Motor neuron (in vitro differentiated cells): Measurements from ENCODE around the gene TM4SF18. TPM values are rescaled to one million over a fixed set of nuclear protein-coding genes. Genes with fewer than 3 reads are reported as not detected.

Experiments
- ATAC-seq, 8 experiments: fragments of 200-7000 bp; cut with Tn5 transposase; replicated peaks in 6 of 8; 2 replicates each; pipeline ENCODE4 v1.8.0; 2021; ENCODE audit warnings: mild to moderate bottlenecking in 8 of 8, moderate library complexity in 8 of 8
- H3K27ac ChIP-seq, 2 donors: fragments of 250-450 bp; sonication (Bioruptor Pico); 2 replicates each; pipeline ENCODE4 v1.9.0; 2021; ENCODE audit warnings: antibody characterized with exemption in 2 of 2, mild to moderate bottlenecking in 2 of 2, moderate library complexity in 1 of 2
- H3K4me1 ChIP-seq, 2 donors: fragments of 250-450 bp; sonication (Bioruptor Pico); replicated peaks in 1 of 2; 2 replicates each; pipeline ENCODE4 v1.6.1; 2021; ENCODE audit warnings: antibody characterized with exemption in 2 of 2, mild to moderate bottlenecking in 2 of 2, moderate library complexity in 1 of 2
- H3K4me3 ChIP-seq, 5 donors: fragments of 250-450 bp; sonication (Bioruptor Pico); 2 replicates each; pipeline ENCODE4 v1.9.0; 2021; ENCODE audit warnings: antibody characterized with exemption in 5 of 5, mild to moderate bottlenecking in 5 of 5, moderate library complexity in 4 of 5
- WGBS, 10 experiments: fragments of 450-650 bp; shearing (Covaris generic); methylation state at CpG; one replicate each; pipeline ENCODE4 v1.0.0; 2022; 5-methylcytosine and 5-hydroxymethylcytosine counted together
- in situ Hi-C, 9 experiments: fragments of 400-800 bp; cut with MboI; loops; one replicate each; pipeline ENCODE4 v1.15.0; 2021; ENCODE audit warnings: low sequenced_read_pairs in 9 of 9, low pct_unique_long_range_greater_than_20kb in 2 of 9; ENCODE audit not compliant: unreplicated experiment in 9 of 9
- total RNA-seq, 8 experiments: library from RNA; unstranded; fragments of 300-600 nt; gene quantifications; 2 replicates each; pipeline versions ENCODE4 v1.2.3 to v1.2.4, GENCODE V29; 2022

TM4SF18 gene
- total RNA-seq, 8 experiments from 2014 or later, result under 0.01 to 0.86 (median 0.28) TPM; not detected in 1

DNA sequence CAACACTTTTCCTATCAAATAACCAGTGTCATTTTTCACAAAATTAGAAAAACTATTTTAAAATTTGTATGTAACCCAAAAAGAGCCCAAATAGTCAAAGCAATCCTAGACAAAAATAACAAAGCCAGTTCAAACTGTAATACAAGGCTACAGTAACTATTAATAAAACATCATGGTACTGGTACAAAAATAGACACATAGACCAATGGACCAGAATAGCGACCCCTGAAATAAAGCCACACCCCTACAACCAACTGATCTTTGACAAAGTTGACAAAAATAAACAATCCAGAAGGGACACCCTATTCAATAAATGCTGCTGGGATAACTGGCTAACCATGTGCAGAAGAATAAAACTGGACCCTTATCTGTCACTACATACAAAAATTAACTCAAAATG, 19.9 kb downstream of the TM4SF18 start:
- in situ Hi-C loops, result no loop called here
- Histone ChIP-seq H3K4me3 (no peak overlapping the region), H3K27ac (no peak overlapping the region), H3K4me1 (no peaks in the 10 kb centered on the region)
- WGBS, 10 experiments, result 27 to 100% (median 94%) methylated on average over 1 of the region's 1 CpG; no CpG with 5 or more reads in 2 of the 10 experiments
- ATAC-seq, result no peak

DNA sequence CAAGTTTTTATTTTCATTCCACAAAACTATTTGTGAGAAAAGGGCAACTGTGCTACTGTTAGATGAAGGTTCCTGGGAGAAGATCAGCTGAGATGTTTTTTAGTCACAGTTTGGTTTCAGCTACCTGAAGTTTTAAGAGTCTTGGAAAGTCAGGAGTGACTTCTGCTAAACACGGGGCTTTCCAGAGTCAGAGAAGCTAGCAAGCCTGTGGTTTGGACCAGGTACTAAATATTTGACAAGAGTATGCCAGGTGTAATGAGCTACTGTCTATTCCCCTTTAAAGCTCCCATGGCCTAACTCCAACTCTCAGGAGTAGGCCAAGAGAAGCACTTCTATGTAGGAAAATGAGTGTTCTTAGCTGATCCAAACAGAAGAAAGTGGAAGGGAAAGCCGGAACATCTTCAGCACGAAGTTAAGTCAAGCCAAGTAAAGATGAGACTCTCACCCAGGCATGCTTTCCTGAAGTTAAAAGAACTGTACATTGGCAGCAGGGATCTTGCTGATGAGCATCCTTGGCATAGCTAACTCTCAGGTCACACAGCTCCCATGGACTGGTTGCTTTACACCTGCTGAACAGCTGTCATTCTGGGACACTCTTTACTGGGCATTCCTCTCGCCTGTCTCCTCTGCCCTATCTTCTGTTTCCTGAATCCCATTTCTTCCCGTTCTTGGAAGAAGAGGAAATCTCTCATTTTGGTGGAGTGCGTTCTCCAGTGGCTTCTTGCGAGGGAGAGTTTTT, 22.5 kb downstream of the TM4SF18 start:
- no peak for ATAC-seq
- Histone ChIP-seq H3K4me1 (no peaks in the 10 kb centered on the region), H3K27ac (no peak overlapping the region), H3K4me3 (no peak overlapping the region)
- WGBS, 10 experiments, result 50 to 88% (median 84%) methylated on average over 1 to 7 of the region's 7 CpGs
- in situ Hi-C loops, result no loop called here

DNA sequence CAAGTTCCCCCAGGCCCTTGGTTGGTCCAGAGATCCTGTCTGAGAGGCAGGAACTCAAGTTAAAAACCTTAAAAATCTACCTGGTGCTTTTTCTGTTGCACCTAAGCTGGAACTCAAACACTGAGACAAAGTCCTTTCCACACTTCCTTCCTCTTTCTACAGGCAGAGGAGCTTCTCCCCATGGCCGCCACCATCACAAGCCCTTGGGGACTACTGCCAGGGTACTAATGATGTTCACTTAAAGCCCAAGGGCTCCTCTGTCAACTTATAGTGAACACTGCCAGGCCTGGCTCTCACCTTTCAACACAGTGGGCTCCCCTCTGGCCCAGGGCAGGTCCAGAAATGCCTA, 26.0 kb downstream of the TM4SF18 start:
- in situ Hi-C loops, result no loop called here
- ATAC-seq, result no peak
- 100% methylated on average over 1 of the region's 1 CpG; no CpG with 5 or more reads in 8 of the 10 experiments for WGBS, 10 experiments
- H3K4me1 ChIP-seq, result no peaks in the 10 kb centered on the region
- H3K4me3 ChIP-seq, result no peak overlapping the region
- H3K27ac ChIP-seq, result no peak overlapping the region

DNA sequence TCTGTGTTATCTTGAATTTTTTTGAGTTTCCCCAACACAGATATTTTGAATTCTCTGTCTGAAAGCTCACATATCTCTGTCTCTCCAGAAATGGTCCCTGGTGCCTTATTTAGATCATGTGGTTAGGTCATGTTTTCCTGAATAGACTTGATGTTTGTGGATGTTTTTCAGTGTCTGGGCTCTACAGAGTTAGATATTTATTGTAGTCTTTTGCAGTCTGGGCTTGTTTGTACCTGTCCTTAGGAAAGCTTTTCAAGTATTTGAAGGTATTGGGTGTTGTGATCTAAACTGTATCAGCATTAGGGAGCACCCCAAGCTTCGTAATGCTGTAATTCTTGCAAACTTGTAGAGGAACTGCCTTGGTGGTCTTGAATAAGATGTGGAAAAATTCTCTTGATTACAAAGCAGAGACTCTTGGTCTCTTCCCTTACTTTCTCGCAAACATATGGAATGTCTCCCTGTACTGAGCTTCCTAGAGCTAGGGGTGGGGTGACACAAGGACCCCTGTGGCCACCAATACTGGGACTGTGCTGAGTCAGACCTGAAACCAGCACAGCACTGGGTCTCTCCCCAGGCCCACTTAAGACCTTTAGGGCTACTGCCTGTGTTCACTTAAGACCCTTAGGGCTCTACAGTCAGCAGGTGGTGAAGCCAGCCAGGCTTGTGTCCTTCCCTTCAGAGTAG, 26.5 kb downstream of the TM4SF18 start:
- Histone ChIP-seq H3K4me1 (no peaks in the 10 kb centered on the region), H3K4me3 (no peak overlapping the region), H3K27ac (no peak overlapping the region)
- no peak for ATAC-seq
- WGBS, 10 experiments, result 80 to 100% (median 100%) methylated on average over 1 to 2 of the region's 2 CpGs; no CpG with 5 or more reads in 4 of the 10 experiments
- in situ Hi-C loops, result no loop called here

DNA sequence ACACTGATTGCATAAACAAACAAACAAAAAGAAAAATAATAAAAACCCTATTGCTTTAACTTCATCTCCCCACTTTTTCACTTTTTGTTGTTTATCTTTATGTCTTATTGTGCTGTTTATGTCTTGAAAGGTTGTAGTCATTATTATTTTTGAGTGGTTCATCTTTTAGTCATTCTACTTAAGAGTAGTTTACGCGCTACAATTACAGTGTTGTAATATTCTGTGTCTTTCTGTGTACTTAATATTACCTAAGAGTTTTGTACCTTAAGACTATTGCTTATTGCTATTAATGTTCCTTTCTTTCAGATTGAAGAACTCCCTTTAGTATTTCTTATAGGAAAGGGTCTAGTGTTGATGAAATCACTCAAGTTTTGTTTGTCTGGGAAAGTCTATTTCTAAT, 28.1 kb downstream of the TM4SF18 start:
- Histone ChIP-seq H3K4me3 (no peak overlapping the region), H3K4me1 (peaks cover 4 to 5% of the 10 kb centered on the region in 2 donors), H3K27ac (no peak overlapping the region)
- ATAC-seq, result no peak
- in situ Hi-C loops, result no loop called here
- WGBS, 10 experiments, result 90 to 100% (median 100%) methylated on average over 2 of the region's 2 CpGs; no CpG with 5 or more reads in 1 of the 10 experiments

DNA sequence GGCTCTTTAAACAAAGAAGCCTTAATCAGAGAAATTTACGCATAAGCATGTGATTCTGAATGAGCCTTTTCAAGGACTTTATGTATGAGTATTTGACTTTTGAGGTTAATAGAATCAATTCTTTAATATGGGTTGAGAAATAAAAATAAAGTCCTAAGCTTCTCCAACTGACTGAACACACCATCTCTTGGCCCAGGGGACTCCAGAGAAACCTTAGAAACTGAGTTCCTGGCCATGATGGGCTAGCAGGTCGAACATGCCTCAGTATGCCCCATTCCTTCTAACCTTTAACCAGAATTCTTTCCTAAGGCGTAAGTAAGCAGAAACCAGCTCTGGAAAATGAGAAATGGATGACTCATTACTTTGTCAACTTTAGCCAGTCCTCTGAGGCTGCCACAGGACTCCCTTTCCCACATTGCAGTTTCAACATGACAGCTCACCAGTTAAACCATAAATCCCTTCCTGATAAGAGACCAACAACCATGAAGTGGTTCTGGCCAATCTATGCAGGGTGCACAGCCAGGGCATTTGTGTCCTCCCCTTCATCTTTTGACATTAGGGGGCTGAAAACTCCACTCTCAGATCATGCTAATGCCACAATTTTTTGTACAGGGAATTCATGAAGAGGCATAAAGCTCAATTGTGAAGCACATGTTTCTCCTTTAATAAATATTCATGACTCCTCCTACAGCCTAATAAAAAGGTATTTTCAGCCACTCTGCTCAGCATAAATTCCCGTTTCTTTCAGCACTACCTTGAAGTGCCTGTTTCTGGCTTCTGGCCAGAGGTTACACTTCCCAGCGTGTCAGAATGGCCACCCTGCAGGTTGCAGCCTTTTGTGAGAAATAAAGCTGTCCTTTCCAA, 33.3 kb downstream of the TM4SF18 start:
- H3K27ac ChIP-seq, result no peak overlapping the region
- WGBS, 10 experiments, result 8 to 100% (median 45%) methylated on average over 1 to 5 of the region's 5 CpGs
- ATAC-seq, result peak; percentile 66 to 97 (median 92)
- H3K4me3 ChIP-seq, result no peak overlapping the region
- in situ Hi-C loops, result no loop called here
- peaks cover 8 to 10% of the 10 kb centered on the region in 2 donors for H3K4me1 ChIP-seq

DNA sequence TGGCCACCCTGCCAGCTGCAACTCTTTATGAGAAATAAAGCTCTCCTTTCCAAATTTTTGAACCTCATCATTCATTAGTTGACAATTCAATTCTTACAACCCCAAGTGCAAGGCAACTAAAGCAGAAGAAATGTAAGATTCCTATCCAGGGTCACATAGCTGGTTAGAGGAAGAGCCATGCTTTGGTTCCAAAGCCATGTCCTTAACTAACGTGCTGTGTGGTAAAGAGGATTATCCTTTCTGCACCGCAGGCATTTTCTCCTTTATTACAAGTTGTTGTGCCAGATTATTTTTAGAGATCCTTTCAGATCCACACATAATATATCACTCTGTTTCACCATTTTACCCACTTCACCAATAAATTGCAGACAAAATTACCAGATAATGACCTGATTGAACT, 36.5 kb downstream of the TM4SF18 start:
- ATAC-seq, result no peak
- WGBS, 10 experiments, result 71 to 100% (median 92%) methylated on average over 1 to 2 of the region's 2 CpGs; no CpG with 5 or more reads in 2 of the 10 experiments
- H3K4me3 ChIP-seq, result no peak overlapping the region
- peaks cover 8 to 10% of the 10 kb centered on the region in 2 donors for H3K4me1 ChIP-seq
- H3K27ac ChIP-seq, result no peak overlapping the region
- in situ Hi-C loops, result no loop called here

DNA sequence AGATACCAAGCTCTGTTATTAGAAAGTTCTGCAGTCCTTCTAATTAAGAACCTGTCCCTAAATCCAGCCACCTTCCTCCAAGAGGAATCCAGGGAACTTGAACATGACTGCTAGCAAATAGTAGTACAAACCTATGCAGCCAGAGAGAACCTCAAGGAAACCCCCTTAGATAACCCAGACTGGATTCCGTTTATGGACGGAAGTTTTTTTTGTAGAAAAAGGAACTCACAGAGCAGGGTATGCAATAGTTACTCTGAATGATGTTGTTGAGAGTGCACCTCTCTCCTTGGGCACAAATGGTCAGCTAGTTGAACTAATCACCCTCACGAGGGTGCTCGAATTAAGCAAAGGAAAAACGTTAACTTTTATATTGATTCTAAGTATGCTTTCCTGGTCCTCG, 40.8 kb downstream of the TM4SF18 start:
- no peak for ATAC-seq
- 67 to 100% (median 89%) methylated on average over 2 to 6 of the region's 6 CpGs for WGBS, 10 experiments
- in situ Hi-C loops, result no loop called here
- Histone ChIP-seq H3K4me1 (no peaks in the 10 kb centered on the region), H3K4me3 (no peak overlapping the region), H3K27ac (no peak overlapping the region)

DNA sequence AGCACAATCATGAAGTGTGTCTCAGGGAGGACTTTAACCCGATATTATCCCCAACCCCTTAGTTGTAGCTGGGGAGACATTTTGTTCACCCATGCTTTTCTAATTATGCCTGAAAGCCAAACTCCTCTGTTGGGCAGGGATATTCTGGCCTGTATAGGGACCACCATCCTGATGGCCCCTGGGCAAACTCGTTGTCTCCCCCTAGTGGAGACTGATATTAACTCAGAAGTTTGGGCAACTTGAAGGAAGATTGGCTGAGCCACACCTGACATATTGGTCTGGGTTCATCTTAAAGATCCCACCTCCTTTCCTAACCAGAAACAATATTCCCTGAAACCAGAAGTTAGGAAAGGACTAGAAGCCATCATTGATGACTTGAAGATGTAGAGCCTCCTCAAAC, 42.3 kb downstream of the TM4SF18 start:
- Histone ChIP-seq H3K27ac (no peak overlapping the region), H3K4me3 (no peak overlapping the region), H3K4me1 (no peaks in the 10 kb centered on the region)
- WGBS, 10 experiments, result 50 to 100% (median 88%) methylated on average over 1 to 2 of the region's 2 CpGs; no CpG with 5 or more reads in 2 of the 10 experiments
- in situ Hi-C loops, result no loop called here
- ATAC-seq, result no peak

DNA sequence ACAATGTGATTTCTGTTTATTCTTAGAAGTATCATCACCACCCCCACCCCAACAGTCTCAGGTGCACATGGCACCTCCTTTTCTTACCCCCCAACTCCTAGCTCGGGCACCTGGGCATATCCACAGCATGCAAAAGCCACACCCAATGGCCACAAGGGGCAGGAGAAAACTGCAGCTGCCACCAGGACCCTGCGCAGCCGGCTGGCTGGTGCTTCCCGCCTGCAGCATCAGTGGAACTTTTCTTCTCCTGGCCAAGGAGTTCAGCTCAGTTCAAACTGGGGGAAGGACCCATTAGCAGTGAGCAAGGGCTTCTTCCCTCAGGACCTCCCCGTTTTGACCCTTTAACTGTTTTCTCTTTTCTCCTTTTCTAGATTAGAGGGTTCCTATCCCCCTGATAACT, 44.8 kb downstream of the TM4SF18 start:
- 0 to 100% (median 40%) methylated on average over 1 to 4 of the region's 5 CpGs; no CpG with 5 or more reads in 3 of the 10 experiments for WGBS, 10 experiments
- in situ Hi-C loops, result no loop called here
- ATAC-seq, result no peak

DNA sequence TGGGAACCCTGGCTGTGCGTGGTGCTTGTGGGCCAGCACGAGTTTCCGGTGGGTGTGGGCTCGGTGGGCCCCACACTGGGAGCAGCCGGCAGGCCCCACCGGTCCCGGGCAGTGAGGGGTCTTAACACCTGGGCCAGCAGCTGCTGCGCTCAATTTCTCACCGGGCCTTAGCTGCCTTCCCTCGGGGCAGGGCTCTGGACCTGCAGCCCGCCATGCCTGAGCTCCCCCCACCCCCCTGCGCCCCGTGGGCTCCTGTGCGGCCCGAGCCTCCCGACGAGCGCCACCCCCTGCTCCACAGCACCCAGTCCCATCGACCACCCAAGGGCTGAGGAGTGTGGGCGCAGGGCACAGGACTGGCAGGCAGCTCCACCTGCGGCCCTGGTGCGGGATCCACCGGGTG, 49.4 kb downstream of the TM4SF18 start:
- H3K27ac ChIP-seq, result no peak overlapping the region
- no peak overlapping the region for H3K4me3 ChIP-seq
- no peaks in the 10 kb centered on the region for H3K4me1 ChIP-seq
- in situ Hi-C loops, result no loop called here
- no CpG with 5 or more reads among the region's 23 CpGs for WGBS, 10 experiments
- ATAC-seq, result no peak

More for the DNA sequence above, 44.8 kb downstream of the TM4SF18 start:
- Histone ChIP-seq H3K4me3 (no peak overlapping the region), H3K4me1 (no peaks in the 10 kb centered on the region), H3K27ac (no peak overlapping the region)

DNA sequence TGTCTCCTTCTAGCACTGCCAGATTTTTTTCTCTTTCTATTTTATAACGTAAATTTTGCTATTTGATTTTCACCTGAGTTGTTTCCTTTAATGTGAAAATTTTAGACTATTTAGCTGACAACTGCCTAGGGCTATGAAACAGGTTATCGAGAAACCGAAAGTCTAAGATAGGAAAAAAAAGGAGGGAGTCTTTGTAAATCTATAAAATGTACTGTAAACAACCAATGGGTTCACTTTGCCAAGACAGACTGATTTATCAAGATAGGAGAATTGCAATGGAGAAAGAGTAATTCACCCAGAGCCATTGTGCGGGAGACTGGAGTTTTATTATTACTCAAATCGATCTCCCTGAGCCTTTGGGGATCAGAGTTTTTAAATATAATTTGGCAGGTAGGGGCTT, 50.0 kb downstream of the TM4SF18 start:
- in situ Hi-C loops, result no loop called here
- ATAC-seq, result no peak
- no peaks in the 10 kb centered on the region for H3K4me1 ChIP-seq
- no peak overlapping the region for H3K27ac ChIP-seq
- 61 to 100% (median 92%) methylated on average over 2 to 5 of the region's 5 CpGs for WGBS, 10 experiments
- no peak overlapping the region for H3K4me3 ChIP-seq

DNA sequence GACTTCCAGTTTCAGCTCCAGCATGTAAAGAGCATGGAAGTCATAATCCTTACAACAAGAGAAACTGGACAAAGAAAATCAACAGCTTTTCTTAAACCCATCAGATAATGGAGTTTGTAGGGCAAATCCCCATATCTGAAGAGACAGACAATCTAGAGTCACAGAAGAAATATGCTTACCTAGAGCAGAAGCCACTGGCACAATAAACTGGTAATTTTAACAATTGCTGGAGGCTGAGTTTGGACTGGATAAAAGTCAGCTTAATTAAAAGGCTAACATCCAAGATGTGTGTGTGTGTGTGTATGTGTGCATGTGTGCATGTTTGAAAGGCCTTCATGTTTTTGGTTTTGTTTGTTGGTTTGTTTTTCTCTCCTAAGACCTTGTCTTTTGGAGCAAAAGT, 50.6 kb downstream of the TM4SF18 start:
- Histone ChIP-seq H3K27ac (no peak overlapping the region), H3K4me3 (no peak overlapping the region), H3K4me1 (no peaks in the 10 kb centered on the region)
- ATAC-seq, result no peak
- in situ Hi-C loops, result no loop called here
